WTC11 (cell line): Measurements from ENCODE around the gene TPSAB1.

Experiments
- ATF3 ChIP-seq: sonication (generic); formaldehyde crosslinking; conservative IDR thresholded peaks from 2 replicates; pipeline ENCODE4 v1.8.1; 2022; ENCODE audit warnings: mild to moderate bottlenecking, missing genetic modification reagents
- CTCF ChIP-seq: fragments of 200-600 bp; IDR thresholded peaks from 2 replicates; pipeline ENCODE4 v1.8.0; 2022; ENCODE audit warnings: antibody characterized with exemption
- ESRRA ChIP-seq: sonication (generic); formaldehyde crosslinking; IDR thresholded peaks from 2 replicates; pipeline ENCODE4 v1.8.1; 2022; ENCODE audit warnings: mild to moderate bottlenecking, missing genetic modification reagents, borderline replicate concordance
- ZBTB43 ChIP-seq: sonication (generic); formaldehyde crosslinking; IDR thresholded peaks from 2 replicates; pipeline ENCODE4 v1.8.1; 2023; ENCODE audit warnings: mild to moderate bottlenecking, missing genetic modification reagents

- TF ChIP-seq ESRRA (CRISPR knock-in tag), result no peak
- TF ChIP-seq CTCF, result no peak
- TF ChIP-seq ZBTB43 (CRISPR knock-in tag), result no peak
- no peak for TF ChIP-seq ATF3 (CRISPR knock-in tag)
Observed at GRCh38 chr16:1209081-1209480, 31.4 kb upstream of the TPSAB1 start.
